Anterior cingulate cortex (tissue), 58 donors: Measurements from ENCODE around the gene ACER3.
A peak's percentile ranks its signal among the peaks of the same experiment; 100 is the strongest.
"Not testable (repeated sequence)": the region's sequence is repeated elsewhere in the genome, so short reads cannot be mapped to it uniquely, and the experiment has no call there.

Source experiments
- DNase-seq, 58 donors: peaks; one replicate each; lab custom pipeline; 2025; lab: John Stamatoyannopoulos, UW

ACER3 gene

GRCh38 chr11:76911415-76911808, 50.7 kb downstream of the ACER3 start:
- DNase-seq, result no peak

GRCh38 chr11:76916712-76917111, 56.0 kb downstream of the ACER3 start:
- DNase-seq, result no peak

DNA sequence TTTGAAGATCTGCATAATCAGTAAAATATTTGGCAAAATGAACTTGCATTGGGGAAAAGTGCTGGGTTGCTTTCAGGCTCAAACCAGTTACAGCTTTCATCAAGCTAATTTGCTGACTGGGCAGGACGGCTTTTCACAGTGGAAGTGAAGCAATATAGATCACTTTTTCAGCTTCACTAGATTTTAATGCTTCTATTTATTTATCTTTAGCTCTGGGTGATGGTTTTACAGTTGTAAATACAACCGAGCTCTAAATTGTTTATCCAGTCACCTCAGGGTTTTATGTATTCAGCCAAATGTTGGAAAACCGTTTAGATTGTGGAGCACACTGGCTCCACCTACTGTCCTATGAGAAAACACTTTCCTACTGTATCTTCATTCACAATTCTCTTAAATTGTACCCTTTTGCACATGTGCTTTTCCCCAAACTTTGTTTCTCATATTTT, 58.2 kb downstream of the ACER3 start:
- peak in 13 of 58 donors; percentile 1 to 64 (median 14) for DNase-seq

DNA sequence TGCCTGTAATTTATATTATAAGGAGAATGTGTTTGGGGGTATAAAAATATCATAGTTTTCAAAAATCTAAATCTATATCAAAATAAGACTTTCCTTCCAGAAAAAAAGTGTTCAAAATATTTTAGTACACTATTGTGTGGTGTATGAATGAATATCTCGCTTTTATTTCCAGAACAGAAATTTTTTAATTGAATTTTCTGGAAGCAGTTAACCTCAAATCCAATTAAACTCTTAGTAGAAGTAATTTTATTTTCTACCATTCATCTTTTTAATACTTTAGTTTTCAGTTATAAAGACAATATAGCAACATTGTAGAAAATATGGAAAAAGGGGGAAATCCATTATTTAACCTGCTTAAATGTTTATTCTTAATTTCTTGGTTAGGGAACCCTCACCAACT, 58.7 kb downstream of the ACER3 start:
- no peak for DNase-seq

- DNase-seq, result peak in 54 of 58 donors; percentile 3 to 85 (median 46)
These were observed 59.4 kb downstream of the ACER3 start for GRCh38 chr11:76919887-76920746.

DNA sequence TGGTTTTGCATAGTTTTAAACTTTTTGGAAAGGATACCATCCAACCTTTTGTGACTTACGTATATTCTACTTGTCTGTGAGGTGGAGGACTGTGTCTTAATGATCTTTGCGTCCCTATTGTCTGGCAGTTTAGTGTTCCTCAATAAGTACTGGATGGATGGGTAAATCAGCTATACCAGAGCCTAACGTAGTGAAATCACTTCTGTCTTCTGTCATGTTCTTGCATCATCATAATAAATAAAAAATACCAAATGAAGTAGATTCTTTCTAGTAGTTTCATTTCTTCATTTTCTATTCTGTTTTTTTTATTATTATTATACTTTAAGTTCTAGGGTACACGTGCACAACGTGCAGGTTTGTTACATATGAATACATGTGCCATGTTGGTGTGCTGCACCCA, 66.4 kb downstream of the ACER3 start:
- no peak for DNase-seq

GRCh38 chr11:76935042-76935441, 74.3 kb downstream of the ACER3 start:
- DNase-seq, result no peak

DNA sequence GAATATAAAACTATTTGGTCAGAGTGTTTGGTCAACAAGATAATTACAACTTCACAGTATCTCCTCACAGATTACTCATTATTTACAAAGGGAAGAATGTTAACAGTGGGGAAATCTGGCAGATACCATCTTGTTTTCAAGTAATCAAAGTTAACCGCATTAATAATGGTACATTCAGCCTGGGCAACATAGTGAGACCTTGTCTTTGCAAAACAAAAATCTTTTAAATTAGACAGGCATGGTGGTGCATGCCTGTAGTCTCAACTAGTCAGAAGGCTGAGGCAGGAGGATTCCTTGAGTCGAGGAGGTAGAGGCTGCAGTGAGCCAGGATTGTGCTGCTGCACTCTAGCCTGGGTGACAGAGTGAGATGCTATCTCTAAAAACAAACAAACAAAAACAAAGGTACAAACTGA, 78.5 kb downstream of the ACER3 start:
- no peak for DNase-seq

DNA sequence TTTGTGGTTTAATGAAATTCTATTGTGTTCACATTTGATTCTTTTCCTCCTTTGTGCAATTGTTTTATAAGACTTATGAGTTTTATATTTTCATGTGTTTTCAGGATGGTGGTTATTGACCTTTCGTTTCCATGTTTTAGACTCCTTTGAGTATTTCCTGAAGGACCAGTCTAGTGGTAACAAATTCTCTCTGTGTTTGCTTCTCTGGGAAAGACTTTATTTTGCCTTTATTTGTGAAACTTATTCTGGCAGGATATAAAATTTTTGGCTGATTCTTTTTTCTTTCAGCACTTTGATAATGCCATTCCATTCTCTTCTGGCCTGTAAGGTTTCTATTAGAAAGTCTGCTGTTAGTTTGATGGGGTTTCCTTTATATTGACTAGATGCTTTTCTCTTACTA, 83.5 kb downstream of the ACER3 start:
- no peak for DNase-seq

DNA sequence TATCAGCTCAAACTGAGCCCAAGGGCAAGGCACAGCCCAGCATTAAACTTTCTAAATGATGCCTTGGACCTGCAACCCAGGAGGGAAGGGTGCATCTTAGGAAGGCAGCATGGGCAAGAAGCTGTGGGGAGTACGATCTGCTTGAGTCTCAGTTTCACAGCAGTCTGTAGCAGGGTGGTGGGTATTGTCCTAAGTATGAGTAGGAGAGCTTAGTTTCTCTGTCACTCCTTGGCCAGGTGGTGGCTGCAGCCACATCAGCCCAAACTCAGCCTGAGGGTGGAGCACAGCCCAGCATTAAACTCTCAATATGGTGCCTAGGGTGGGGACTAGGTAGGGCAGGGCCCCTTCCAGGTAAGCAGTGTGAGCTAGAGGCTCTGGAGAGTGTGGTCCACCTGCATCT, 85.5 kb downstream of the ACER3 start:
- no peak for DNase-seq

GRCh38 chr11:76947190-76947589, 86.5 kb downstream of the ACER3 start:
- DNase-seq, result no peak

GRCh38 chr11:76947800-76948199, 87.1 kb downstream of the ACER3 start:
- no peak for DNase-seq

GRCh38 chr11:76955459-76956114, 94.9 kb downstream of the ACER3 start:
- DNase-seq, result no peak

DNA sequence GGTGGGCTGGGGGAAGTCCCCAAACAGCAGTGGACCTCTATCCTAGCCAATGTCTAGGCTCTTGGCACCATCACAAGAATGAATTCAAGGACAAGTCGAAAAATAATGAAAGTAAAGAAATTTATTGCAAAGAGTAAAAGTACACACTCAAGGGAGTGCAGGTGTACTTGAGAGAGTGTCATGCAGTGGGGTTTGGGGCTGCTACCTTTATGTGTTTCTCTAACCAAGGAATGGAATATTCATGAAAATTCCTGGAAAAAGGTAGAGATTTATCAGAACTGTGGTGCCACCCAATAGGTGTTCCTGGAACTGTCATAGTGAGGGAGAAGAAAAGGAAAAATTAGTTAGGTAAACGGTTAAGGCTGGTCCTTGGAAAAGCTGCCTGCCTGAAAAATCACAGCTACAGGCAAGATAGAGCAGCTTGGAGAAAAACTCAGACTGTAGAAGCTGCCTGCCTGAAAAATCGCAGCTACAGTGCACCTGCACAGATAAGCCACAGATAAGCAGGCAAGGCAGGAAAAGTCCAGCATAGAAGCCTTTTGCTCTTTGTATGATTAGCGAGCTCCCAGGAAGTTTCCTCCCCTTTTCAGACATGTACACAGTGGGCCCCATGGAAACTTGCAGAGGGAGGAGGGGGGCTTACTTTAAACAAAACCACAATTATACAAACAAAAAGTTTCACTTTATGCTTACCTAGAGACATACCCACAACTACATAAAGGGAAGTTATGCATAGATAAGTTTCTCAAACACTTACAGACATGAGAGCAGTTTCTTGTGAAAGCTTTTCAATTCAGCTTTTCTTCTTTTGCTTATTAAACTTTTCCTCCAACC, 102.1 kb downstream of the ACER3 start:
- no peak for DNase-seq

DNA sequence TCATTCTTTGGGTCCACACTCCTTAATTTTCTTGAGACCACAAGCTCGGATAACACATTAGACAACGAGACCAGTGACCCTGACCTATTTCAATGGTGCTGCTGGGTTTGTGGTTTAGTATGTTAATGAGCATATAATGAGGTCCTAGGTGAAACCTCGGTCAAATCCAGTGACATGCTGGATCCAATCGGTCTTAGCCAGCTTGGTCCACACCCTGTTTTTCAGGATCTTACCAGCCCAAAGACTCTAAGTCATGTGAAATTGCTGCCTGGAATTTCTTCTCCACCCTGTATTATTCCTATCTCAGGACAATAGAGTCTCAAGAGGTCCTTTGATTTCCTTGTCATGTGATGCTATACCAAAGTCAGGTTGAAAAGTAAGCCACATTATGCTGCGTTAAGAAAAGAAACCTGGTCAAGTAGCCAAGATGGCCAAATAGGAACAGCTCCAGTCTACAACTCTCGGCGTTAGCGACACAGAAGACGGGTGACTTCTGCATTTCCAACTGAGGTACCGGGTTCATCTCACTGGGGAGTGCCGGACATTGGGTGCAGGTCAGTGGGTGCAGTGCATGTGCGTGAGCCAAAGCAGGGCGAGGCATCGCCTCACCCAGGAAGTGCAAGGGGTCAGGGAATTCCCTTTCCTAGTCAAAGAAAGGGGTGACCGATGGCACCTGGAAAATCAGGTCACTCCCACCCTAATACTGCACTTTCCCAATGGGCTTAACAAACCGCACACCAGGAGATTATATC, 102.9 kb downstream of the ACER3 start:
- not testable (repeated sequence) for DNase-seq

DNA sequence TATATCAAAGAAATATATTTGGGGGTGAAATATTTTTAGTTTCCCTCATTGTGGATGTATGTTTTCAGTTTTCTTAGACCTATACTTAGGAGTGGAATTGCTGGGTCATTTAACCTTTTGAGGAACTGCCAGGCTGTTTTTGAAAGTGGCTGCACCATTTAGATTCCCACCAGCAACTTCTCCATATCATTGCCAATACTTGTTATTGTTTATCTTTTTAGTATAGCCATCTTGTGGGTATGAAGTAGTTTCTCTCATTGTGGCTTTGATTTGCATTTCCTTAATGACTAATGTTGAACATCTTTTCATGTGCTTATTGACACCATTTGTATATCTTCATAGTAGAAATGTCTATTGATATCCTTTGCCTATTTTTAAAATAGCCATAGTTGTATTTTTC, 111.3 kb downstream of the ACER3 start:
- no peak for DNase-seq

DNA sequence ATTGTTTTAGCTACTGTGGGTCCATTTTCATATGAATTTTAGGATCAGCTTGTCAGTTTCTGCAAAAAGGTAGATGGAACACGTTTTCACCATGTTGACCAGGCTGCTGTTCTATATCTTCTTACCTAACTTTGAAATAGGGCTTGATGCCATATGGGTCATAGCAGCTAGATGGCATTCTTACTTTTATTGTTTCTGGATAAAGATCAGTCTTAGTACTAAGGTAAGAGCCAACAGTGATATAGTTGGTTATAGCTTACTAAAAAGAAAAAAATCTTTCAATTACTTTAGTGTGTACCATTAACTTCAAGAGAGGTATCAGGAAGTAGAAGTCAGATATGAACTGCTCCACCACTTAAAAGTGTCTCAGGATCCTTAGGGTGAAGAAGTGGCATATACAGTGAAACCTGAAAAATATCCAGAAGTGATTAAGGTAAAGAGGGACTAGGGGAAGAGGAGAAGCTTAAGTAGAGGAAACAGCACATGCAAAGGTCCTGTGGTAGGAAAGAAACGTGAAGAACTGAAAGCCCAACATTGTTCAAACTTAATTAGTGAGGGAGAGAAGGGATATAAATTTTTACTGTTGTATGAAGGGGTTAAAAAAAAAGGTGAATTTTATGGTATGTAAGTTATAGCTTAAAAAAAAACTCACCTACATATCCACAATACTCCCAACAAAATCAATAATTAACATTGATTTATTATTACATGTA, 113.6 kb downstream of the ACER3 start:
- no peak for DNase-seq

DNA sequence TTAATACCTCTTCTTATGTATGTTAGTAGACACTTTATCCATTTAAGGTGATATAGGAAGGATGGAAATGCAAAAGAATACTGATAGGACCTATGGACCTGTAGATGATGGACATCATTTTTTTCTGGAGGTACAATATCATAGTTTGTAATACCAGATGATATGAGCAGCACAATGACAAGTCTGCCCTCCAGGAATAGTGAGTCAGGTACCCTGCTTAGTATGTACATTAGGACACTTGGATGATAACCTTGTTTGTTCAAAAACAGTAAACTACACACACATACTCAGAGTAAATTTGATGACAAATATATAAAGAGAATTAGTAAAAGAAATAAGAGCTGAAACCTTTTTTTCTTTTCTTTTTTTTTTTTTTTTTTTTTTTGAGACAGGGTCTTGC, 114.8 kb downstream of the ACER3 start:
- no peak for DNase-seq

DNA sequence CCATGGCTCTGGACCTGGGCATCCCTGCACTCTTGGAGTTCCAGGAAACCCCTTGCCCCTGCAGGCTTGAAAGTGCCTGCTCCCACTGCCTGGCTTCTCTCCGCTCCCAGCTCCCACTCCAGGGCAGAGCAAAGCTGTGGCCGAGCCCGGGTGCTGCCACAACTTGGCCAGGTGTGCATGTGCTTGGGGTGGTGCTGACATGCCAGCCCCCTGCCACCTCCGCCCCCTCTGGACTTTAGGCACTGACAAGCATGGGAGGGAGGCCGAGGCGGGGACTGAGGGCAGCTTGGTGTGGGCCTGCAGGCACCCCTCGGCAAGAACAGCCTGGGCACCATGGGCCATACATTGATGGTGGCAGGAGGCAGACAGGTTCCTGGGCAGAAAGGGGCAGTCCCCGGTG, 117.1 kb downstream of the ACER3 start:
- DNase-seq, result no peak

DNA sequence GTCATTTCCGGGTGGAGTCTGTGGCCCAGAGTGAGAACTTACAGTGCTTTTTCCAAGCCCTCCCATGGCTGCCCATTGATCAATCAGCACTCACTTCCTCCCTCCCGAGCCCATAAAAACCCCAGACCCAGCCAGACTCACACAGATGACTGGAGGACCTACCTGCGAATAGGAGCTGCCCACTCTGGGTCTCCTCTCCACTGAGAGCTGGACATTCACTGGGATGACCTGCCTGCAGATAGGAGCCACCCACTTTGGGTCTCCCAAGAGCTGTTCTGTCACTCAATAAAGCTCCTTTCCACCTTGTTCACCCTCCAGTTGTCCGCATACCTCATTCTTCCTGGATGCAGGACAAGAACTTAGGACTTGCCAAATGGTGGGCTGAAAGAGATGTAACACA, 117.5 kb downstream of the ACER3 start:
- DNase-seq, result no peak
